ENCODE measurements around the gene TRMT44.

- TF ChIP-seq POLR2A (IDR thresholded peaks at IDR 0.05; ENCODE audit: low read length) (no peak), GATA1 (IDR thresholded peaks at IDR 0.05; ENCODE audit: low read depth, low read length) (no peak)
Measured at GRCh38 chr4:8395504-8396296, 44.9 kb upstream of the TRMT44 start.
